Ishikawa (cell line): ENCODE data around the gene LRRC28.

Source experiments
- CEBPB ChIP-seq: IDR thresholded peaks from 2 replicates; pipeline ENCODE4 v1.6.1; 2012
- CREB1 ChIP-seq: IDR thresholded peaks from 2 replicates; pipeline ENCODE4 v1.6.1; 2012; ENCODE audit warnings: low read depth
- EGR1 ChIP-seq: IDR thresholded peaks from 2 replicates; pipeline ENCODE4 v1.6.1; 2012
- EP300 ChIP-seq: IDR thresholded peaks from 2 replicates; pipeline ENCODE4 v1.6.1; 2012; ENCODE audit warnings: borderline replicate concordance
- FOXM1 ChIP-seq: IDR thresholded peaks from 2 replicates; pipeline ENCODE4 v1.6.1; 2012; ENCODE audit warnings: low read depth, borderline replicate concordance
- MAX ChIP-seq: IDR thresholded peaks from 2 replicates; pipeline ENCODE4 v1.6.1; 2012
- NFIC ChIP-seq: IDR thresholded peaks from 2 replicates; pipeline ENCODE4 v1.6.1; 2012
- RAD21 ChIP-seq: IDR thresholded peaks from 2 replicates; pipeline ENCODE4 v1.6.1; 2012; ENCODE audit warnings: low read depth
- REST ChIP-seq: IDR thresholded peaks from 2 replicates; pipeline ENCODE4 v1.6.1; 2012; ENCODE audit warnings: low read depth, mild to moderate bottlenecking
- TAF1 ChIP-seq: IDR thresholded peaks from 2 replicates; pipeline ENCODE4 v1.6.1; 2012; ENCODE audit warnings: low read depth, mild to moderate bottlenecking
- TCF12 ChIP-seq: IDR thresholded peaks from 2 replicates; pipeline ENCODE4 v1.6.1; 2012; ENCODE audit warnings: low read depth
- TEAD4 ChIP-seq: IDR thresholded peaks from 2 replicates; pipeline ENCODE4 v1.6.1; 2012
- USF1 ChIP-seq: IDR thresholded peaks from 2 replicates; pipeline ENCODE4 v1.6.1; 2012
- YY1 ChIP-seq: IDR thresholded peaks from 2 replicates; pipeline ENCODE4 v1.6.1; 2012; ENCODE audit warnings: low read depth
- ZBTB7A ChIP-seq: IDR thresholded peaks from 2 replicates; pipeline ENCODE4 v1.6.1; 2012; ENCODE audit warnings: low read depth

LRRC28 gene

GRCh38 chr15:99335508-99335907 is 84.2 kb downstream of the LRRC28 start:
- TF ChIP-seq EP300: no peak
- no peak for TF ChIP-seq FOXM1
- no peak for TF ChIP-seq REST
- TF ChIP-seq USF1: no peak
- TF ChIP-seq ZBTB7A: no peak
- TF ChIP-seq YY1: no peak
- TF ChIP-seq TEAD4: no peak
- TF ChIP-seq RAD21: no peak
- no peak for TF ChIP-seq EGR1
- no peak for TF ChIP-seq TCF12
- TF ChIP-seq MAX: no peak
- TF ChIP-seq TAF1: no peak
- TF ChIP-seq NFIC: no peak
- no peak for TF ChIP-seq CREB1
- TF ChIP-seq CEBPB: no peak

- TF ChIP-seq YY1: no peak
- TF ChIP-seq TAF1: no peak
- TF ChIP-seq TEAD4: no peak
Measured at GRCh38 chr15:99336794-99337193, 85.5 kb downstream of the LRRC28 start.

- TF ChIP-seq ZBTB7A (no peak), NFIC (no peak), CREB1 (no peak), FOXM1 (no peak), TAF1 (no peak), MAX (no peak), TEAD4 (no peak), YY1 (no peak), CEBPB (no peak), USF1 (no peak), RAD21 (no peak), EGR1 (no peak), REST (no peak), TCF12 (no peak), EP300 (no peak)
Measured at GRCh38 chr15:99340347-99340746, 89.1 kb downstream of the LRRC28 start.

- TF ChIP-seq MAX: no peak
- TF ChIP-seq YY1: peak; percentile 19; the same call in 1 of the 2 replicates
Measured at GRCh38 chr15:99341786-99342185, 90.5 kb downstream of the LRRC28 start.

GRCh38 chr15:99343208-99343607 is 91.9 kb downstream of the LRRC28 start:
- no peak for TF ChIP-seq EP300
- TF ChIP-seq TAF1: no peak
- no peak for TF ChIP-seq CEBPB

GRCh38 chr15:99343881-99344551 is 92.7 kb downstream of the LRRC28 start:
- no peak for TF ChIP-seq NFIC
- peak; percentile 30; the same call in 1 of the 2 replicates for TF ChIP-seq RAD21

GRCh38 chr15:99344639-99345038 is 93.4 kb downstream of the LRRC28 start:
- no peak for TF ChIP-seq RAD21
- TF ChIP-seq YY1: no peak
- no peak for TF ChIP-seq TAF1
- no peak for TF ChIP-seq TCF12
- TF ChIP-seq EGR1: no peak
- TF ChIP-seq NFIC: no peak
- no peak for TF ChIP-seq CREB1
- TF ChIP-seq EP300: no peak
- TF ChIP-seq ZBTB7A: no peak
- no peak for TF ChIP-seq FOXM1
- TF ChIP-seq REST: no peak
- TF ChIP-seq CEBPB: no peak
